IMR-90 (cell line): Measurements from ENCODE around the gene MACROD1. TPM values are rescaled to one million over a fixed set of nuclear protein-coding genes. Genes with fewer than 3 reads are reported as not detected.

ENCODE experiments used
- ATAC-seq: fragments of 200-7000 bp; cut with Tn5 transposase; 2 replicates; pipeline ENCODE4 v1.9.1; 2020; ENCODE audit warnings: low read depth, mild to moderate bottlenecking, moderate library complexity
- BruUV-seq: library from RNA; stranded (reverse); fragments of 400-500 nt; replicated peaks from 2 replicates; lab custom pipeline; 2021; lab: Mats Ljungman, UMichigan
- CTCF ChIA-PET: fragments of 300-600 bp; formaldehyde crosslinking; extraction: SDS; loops from one replicate; lab custom pipeline; 2021; ENCODE audit warnings: antibody characterized with exemption; lab: Yijun Ruan, JAX
- POLR2A ChIA-PET: fragments of 300-600 bp; sonication (Branson Sonifier 250); formaldehyde crosslinking; loops from one replicate; lab custom pipeline; 2022; ENCODE audit warnings: antibody characterized with exemption; ENCODE audit not compliant: unreplicated experiment; lab: Charles Lee
- DNase-seq: peaks from one replicate; pipeline ENCODE4 v3.0.0; 2013
- H2AFZ ChIP-seq: replicated peaks from 2 replicates; pipeline ENCODE3; 2013; ENCODE audit warnings: low read length, mild to moderate bottlenecking; ENCODE audit not compliant: poor library complexity
- H2AK5ac ChIP-seq: 2 replicates; pipeline ENCODE4 v1.6.1; 2013; ENCODE audit warnings: low read depth, low read length, inconsistent platforms
- H2AK9ac ChIP-seq: replicated peaks from 2 replicates; pipeline ENCODE3; 2013; ENCODE audit warnings: mild to moderate bottlenecking, low read depth, low read length, moderate library complexity; ENCODE audit not compliant: poor library complexity
- H2BK120ac ChIP-seq: 2 replicates; pipeline ENCODE4 v1.6.1; 2013; ENCODE audit warnings: low read depth, low read length, inconsistent platforms
- H2BK15ac ChIP-seq: 3 replicates; pipeline ENCODE4 v1.6.1; 2013; ENCODE audit warnings: low read depth, low read length, inconsistent platforms
- H2BK20ac ChIP-seq: 2 replicates; pipeline ENCODE4 v1.6.1; 2013; ENCODE audit warnings: low read depth, mild to moderate bottlenecking, inconsistent platforms, low read length, moderate library complexity
- H2BK5ac ChIP-seq: 2 replicates; pipeline ENCODE4 v1.6.1; 2013; ENCODE audit warnings: mild to moderate bottlenecking, low read depth, low read length, inconsistent platforms; ENCODE audit not compliant: poor library complexity, severe bottlenecking
- H3K14ac ChIP-seq: replicated peaks from 2 replicates; pipeline ENCODE4 v1.6.1; 2013; ENCODE audit warnings: low read depth, low read length, inconsistent platforms
- H3K18ac ChIP-seq: 2 replicates; pipeline ENCODE4 v1.6.1; 2013; ENCODE audit warnings: low read depth, low read length, control low read depth
- H3K23ac ChIP-seq: 2 replicates; pipeline ENCODE4 v1.6.1; 2013; ENCODE audit warnings: low read depth, low read length, inconsistent platforms
- H3K27ac ChIP-seq: 2 replicates; pipeline ENCODE4 v1.5.1; 2013; ENCODE audit warnings: mild to moderate bottlenecking, control low read depth, low read length; ENCODE audit not compliant: insufficient read depth
- H3K27me3 ChIP-seq: 2 replicates; pipeline ENCODE4 v1.6.1; 2013; ENCODE audit warnings: low read length; ENCODE audit not compliant: control insufficient read depth, insufficient read depth
- H3K36me3 ChIP-seq: 2 replicates; pipeline ENCODE4 v1.6.1; 2013; ENCODE audit warnings: low read length, mixed read lengths; ENCODE audit not compliant: control insufficient read depth, insufficient read depth
- H3K4ac ChIP-seq: 2 replicates; pipeline ENCODE4 v1.6.1; 2013; ENCODE audit warnings: low read depth, low read length, inconsistent platforms
- H3K4me1 ChIP-seq: 2 replicates; pipeline ENCODE4 v1.6.1; 2013; ENCODE audit warnings: low read length, mixed read lengths; ENCODE audit not compliant: control insufficient read depth, insufficient read depth
- H3K4me2 ChIP-seq: 2 replicates; pipeline ENCODE4 v1.6.1; 2013; ENCODE audit warnings: low read depth, mild to moderate bottlenecking, control low read depth, low read length, moderate library complexity
- H3K4me3 ChIP-seq: 2 replicates; pipeline ENCODE4 v1.5.1; 2013; ENCODE audit warnings: low read depth, mild to moderate bottlenecking, control low read depth, low read length, moderate library complexity; ENCODE audit not compliant: insufficient read depth
- H3K56ac ChIP-seq: 2 replicates; pipeline ENCODE4 v1.6.1; 2013; ENCODE audit warnings: low read length, inconsistent platforms; ENCODE audit not compliant: insufficient read depth; ENCODE audit errors: extremely low read depth
- H3K79me1 ChIP-seq, 2 experiments: 2 replicates each; pipeline ENCODE4 v1.6.1; 2013; ENCODE audit warnings: low read length in 2 of 2, inconsistent platforms in 1 of 2, low read depth in 1 of 2
- H3K9ac ChIP-seq: 2 replicates; pipeline ENCODE4 v1.6.1; 2013; ENCODE audit warnings: low read depth, low read length, control low read depth
- H3K9me1 ChIP-seq: 2 replicates; pipeline ENCODE4 v1.6.1; 2013; ENCODE audit warnings: low read length, inconsistent platforms; ENCODE audit not compliant: insufficient read depth
- H3K9me3 ChIP-seq: 2 replicates; pipeline ENCODE4 v1.6.1; 2013; ENCODE audit warnings: low read length; ENCODE audit not compliant: control insufficient read depth, insufficient read depth
- H4K20me1 ChIP-seq: 2 replicates; pipeline ENCODE4 v1.6.1; 2013; ENCODE audit warnings: low read length, inconsistent platforms; ENCODE audit not compliant: insufficient read depth
- H4K5ac ChIP-seq: 2 replicates; pipeline ENCODE4 v1.6.1; 2013; ENCODE audit warnings: mild to moderate bottlenecking, low read depth, low read length, control low read depth
- H4K8ac ChIP-seq, 2 experiments: 2 replicates each; pipeline ENCODE4 v1.6.1; 2013; ENCODE audit warnings: low read depth in 2 of 2, low read length in 2 of 2, control low read depth in 1 of 2, inconsistent platforms in 1 of 2
- H4K91ac ChIP-seq: 2 replicates; pipeline ENCODE4 v1.6.1; 2013; ENCODE audit warnings: low read depth, low read length, inconsistent platforms; ENCODE audit not compliant: insufficient read depth
- MAFK ChIP-seq: IDR thresholded peaks from 2 replicates; pipeline ENCODE4 v1.6.1; 2012; ENCODE audit warnings: low read depth, low read length, improper control_type of control experiment
- WGBS, 2 experiments: methylation state at CpG; one replicate each; pipeline versions ENCODE4 v1.1.5 to v1.1.7; 2013; ENCODE audit warnings: missing lambda C conversion rate in 2 of 2; ENCODE audit not compliant: insufficient read length in 1 of 2; ENCODE audit errors: extremely low coverage in 2 of 2; 5-methylcytosine and 5-hydroxymethylcytosine counted together
- dilution Hi-C: fragments of 300-500 bp; cut with HindIII; formaldehyde crosslinking; loops from one replicate; pipeline ENCODE4 v1.14.3; 2018; ENCODE audit warnings: low sequenced_read_pairs; ENCODE audit not compliant: unreplicated experiment
- in situ Hi-C: fragments of 300-500 bp; cut with MboI; formaldehyde crosslinking; loops from 3 replicates; pipeline ENCODE4 v1.14.3; 2019; ENCODE audit warnings: low sequenced_read_pairs, inconsistent platforms, mixed read lengths
- intact Hi-C: fragments of 100-400 bp; cut with micrococcal nuclease; formaldehyde crosslinking; loops from 2 replicates; pipeline ENCODE4 v1.10.0; 2022
- polyA plus RNA-seq, 3 experiments: library from polyadenylated mRNA; depleted of rRNA; stranded (reverse); fragments of >200 nt; gene quantifications; 2 replicates each; pipeline ENCODE4 v1.2.3, GENCODE V29; 2012; ENCODE audit warnings: low replicate concordance in 1 of 3
- total RNA-seq: library from RNA; depleted of rRNA; stranded (reverse); fragments of >200 nt; gene quantifications from 2 replicates; pipeline ENCODE4 v1.2.3, GENCODE V29; 2012
- TF ChIP-seq, protein P1 (sequence below): fragments of 150-350 bp; IDR thresholded peaks from 2 replicates; pipeline ENCODE4 v1.6.1; 2016; ENCODE audit warnings: low read depth, mild to moderate bottlenecking, low read length, moderate library complexity, borderline replicate concordance

The MACROD1 gene
- total and polyA plus RNA-seq, 2 of the 4 experiments (the other 2 are of a cell fraction) = 2.5 to 9.3 TPM

- no peak overlapping the region for H4K8ac ChIP-seq
- H3K4me3 ChIP-seq = no peak overlapping the region
- no peak overlapping the region for H3K9ac ChIP-seq
- H3K4me1 ChIP-seq = peaks cover 20% of the 10 kb centered on the region
- no peak for DNase-seq
- H3K18ac ChIP-seq = no peak overlapping the region
- H3K36me3 ChIP-seq = no peaks in the 10 kb centered on the region
- H2BK120ac ChIP-seq = no peak overlapping the region
- H3K79me1 ChIP-seq = peaks cover 0 to 10% of the 10 kb centered on the region in 2 experiments; a peak in 1 of 4 replicates
- H2AK5ac ChIP-seq = no peak overlapping the region
- no peak overlapping the region for H3K56ac ChIP-seq
- no peak overlapping the region for H4K91ac ChIP-seq
- peaks cover 11% of the 10 kb centered on the region for H3K27me3 ChIP-seq
- BruUV-seq = no TSS peak
- TF ChIP-seq MAFK = no peak
- TF ChIP-seq, protein P1, sequence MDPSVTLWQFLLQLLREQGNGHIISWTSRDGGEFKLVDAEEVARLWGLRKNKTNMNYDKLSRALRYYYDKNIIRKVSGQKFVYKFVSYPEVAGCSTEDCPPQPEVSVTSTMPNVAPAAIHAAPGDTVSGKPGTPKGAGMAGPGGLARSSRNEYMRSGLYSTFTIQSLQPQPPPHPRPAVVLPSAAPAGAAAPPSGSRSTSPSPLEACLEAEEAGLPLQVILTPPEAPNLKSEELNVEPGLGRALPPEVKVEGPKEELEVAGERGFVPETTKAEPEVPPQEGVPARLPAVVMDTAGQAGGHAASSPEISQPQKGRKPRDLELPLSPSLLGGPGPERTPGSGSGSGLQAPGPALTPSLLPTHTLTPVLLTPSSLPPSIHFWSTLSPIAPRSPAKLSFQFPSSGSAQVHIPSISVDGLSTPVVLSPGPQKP = no peak
- H4K5ac ChIP-seq = no peak overlapping the region
- 91% methylated on average over 15 of the region's 25 CpGs; no CpG with 5 or more reads in 1 of the 2 experiments for WGBS, 2 experiments
- no peak overlapping the region for H3K4me2 ChIP-seq
- ChIA-PET POLR2A (no interaction called here), CTCF (no interaction called here)
- H3K27ac ChIP-seq = no peak overlapping the region
- no peak overlapping the region for H2BK15ac ChIP-seq
- no peak overlapping the region for H2BK20ac ChIP-seq
- no peak overlapping the region for H2AK9ac ChIP-seq
- dilution Hi-C loops (no loop called here), intact Hi-C loops (no loop called here), in situ Hi-C loops (no loop called here)
- H4K20me1 ChIP-seq = peaks cover 12% of the 10 kb centered on the region
- no peak overlapping the region for H3K23ac ChIP-seq
- peaks cover 7% of the 10 kb centered on the region for H3K9me1 ChIP-seq
- H2BK5ac ChIP-seq = no peak overlapping the region
- H3K9me3 ChIP-seq = no peaks in the 10 kb centered on the region
- H3K14ac ChIP-seq = no peak overlapping the region
- no peak overlapping the region for H2AFZ ChIP-seq
- ATAC-seq = no peak
- no peak overlapping the region for H3K4ac ChIP-seq
Observed at GRCh38 chr11:64097468-64098317, 68.2 kb downstream of the MACROD1 start.
